Endothelial cell of umbilical vein (primary cell): Measurements from ENCODE around the gene ZNF669. TPM values are rescaled to one million over a fixed set of nuclear protein-coding genes. Genes with fewer than 3 reads are reported as not detected.

ENCODE experiments used
- BruUV-seq: library from RNA; stranded (reverse); fragments of 400-500 nt; replicated peaks from 2 replicates; lab custom pipeline; 2021; lab: Mats Ljungman, UMichigan
- CTCF ChIA-PET: fragments of 300-600, 350-600 bp; sonication (Branson Sonifier 250); formaldehyde crosslinking; loops from one replicate; lab custom pipeline; 2021; ENCODE audit warnings: antibody characterized with exemption, inconsistent platforms; lab: Charles Lee
- POLR2A ChIA-PET: fragments of 300-600, 350-600 bp; sonication (Branson Sonifier 250); formaldehyde crosslinking; loops from one replicate; lab custom pipeline; 2021; ENCODE audit warnings: antibody characterized with exemption, inconsistent platforms; lab: Charles Lee
- DNase-seq: peaks from one replicate; pipeline ENCODE4 v3.0.0-alpha.2; 2011; ENCODE audit warnings: low read depth, low spot score
- FAIRE-seq: peaks from 2 replicates; lab custom pipeline; 2011; peaks lifted over from hg19 to GRCh38; lab: Jason Lieb, UNC
- H2AFZ ChIP-seq: 2 replicates; pipeline ENCODE4 v1.6.0; 2012; ENCODE audit warnings: low read depth, low read length, control low read depth, inconsistent platforms
- H3K27ac ChIP-seq: 2 replicates; pipeline ENCODE4 v1.5.1; 2011; ENCODE audit warnings: low read depth, mild to moderate bottlenecking, control low read depth, low read length, moderate library complexity; ENCODE audit not compliant: insufficient read depth
- H3K27me3 ChIP-seq, 2 experiments: 2 replicates each; pipeline versions ENCODE4 v1.6.0 to v1.6.1; 2011; ENCODE audit warnings: low read length in 2 of 2, mixed read lengths in 1 of 2; ENCODE audit not compliant: control insufficient read depth in 2 of 2, insufficient read depth in 2 of 2
- H3K36me3 ChIP-seq, 2 experiments: 2 replicates in 1 of 2; 3 replicates in 1 of 2; pipeline ENCODE4 v1.5.1; 2011; ENCODE audit warnings: low read length in 2 of 2, mild to moderate bottlenecking in 1 of 2, moderate library complexity in 1 of 2; ENCODE audit not compliant: control insufficient read depth in 2 of 2, insufficient read depth in 2 of 2; ENCODE audit errors: extremely low read depth in 1 of 2
- H3K4me1 ChIP-seq: 3 replicates; pipeline ENCODE4 v1.5.1; 2011; ENCODE audit warnings: mild to moderate bottlenecking, low read length; ENCODE audit not compliant: control insufficient read depth, insufficient read depth; ENCODE audit errors: extremely low read depth
- H3K4me2 ChIP-seq: 2 replicates; pipeline ENCODE4 v1.6.1; 2011; ENCODE audit warnings: low read length, control low read depth, mixed read lengths; ENCODE audit not compliant: insufficient read depth
- H3K4me3 ChIP-seq, 3 experiments: fragments of 200-600 bp in 1 of 3; sonication (generic), shearing (Covaris generic) in 1 of 3; replicated peaks in 1 of 3; 2 replicates each; pipeline ENCODE4 v1.5.1; 2011 to 2016; ENCODE audit warnings: control low read depth in 3 of 3, low read length in 3 of 3, mild to moderate bottlenecking in 2 of 3, inconsistent platforms in 1 of 3, low read depth in 1 of 3, moderate library complexity in 1 of 3; ENCODE audit not compliant: insufficient read depth in 1 of 3
- H3K79me2 ChIP-seq: 2 replicates; pipeline ENCODE4 v1.6.0; 2012; ENCODE audit warnings: low read length, inconsistent platforms; ENCODE audit not compliant: control insufficient read depth, insufficient read depth
- H3K9ac ChIP-seq: replicated peaks from 2 replicates; pipeline ENCODE3; 2011; ENCODE audit warnings: low read length, control low read depth; ENCODE audit not compliant: insufficient read depth; ENCODE audit errors: extremely low read depth
- H3K9me1 ChIP-seq: replicated peaks from 3 replicates; pipeline ENCODE4 v1.6.0; 2011; ENCODE audit warnings: mild to moderate bottlenecking, low read length; ENCODE audit not compliant: control insufficient read depth, insufficient read depth; ENCODE audit errors: extremely low read depth
- H3K9me3 ChIP-seq: replicated peaks from 2 replicates; pipeline ENCODE4 v1.5.1; 2012; ENCODE audit warnings: low read length, inconsistent platforms; ENCODE audit not compliant: control insufficient read depth, insufficient read depth
- H4K20me1 ChIP-seq: replicated peaks from 2 replicates; pipeline ENCODE3; 2011; ENCODE audit warnings: mild to moderate bottlenecking, low read length; ENCODE audit not compliant: control insufficient read depth, insufficient read depth; ENCODE audit errors: extremely low read depth
- CTCF ChIP-seq, 2 donors: IDR thresholded peaks; 1 replicate in 1 of 2; 2 replicates in 1 of 2; pipeline ENCODE4 v1.5.1; 2011; ENCODE audit warnings: low read length in 2 of 2, mild to moderate bottlenecking in 2 of 2, moderate library complexity in 2 of 2, control low read depth in 1 of 2, inconsistent platforms in 1 of 2, low read depth in 1 of 2; ENCODE audit not compliant: insufficient read depth in 1 of 2; ENCODE audit errors: extremely low read depth in 1 of 2
- EZH2 ChIP-seq: IDR thresholded peaks from 2 replicates; pipeline ENCODE4 v1.6.1; 2012; ENCODE audit warnings: borderline replicate concordance, low read depth, mild to moderate bottlenecking, moderate library complexity, low read length, inconsistent platforms; ENCODE audit not compliant: severe bottlenecking
- FOS ChIP-seq: IDR thresholded peaks from 2 replicates; pipeline ENCODE4 v1.6.1; 2011; ENCODE audit warnings: mild to moderate bottlenecking, low read length, moderate library complexity, borderline replicate concordance; ENCODE audit not compliant: insufficient read depth
- GATA2 ChIP-seq: IDR thresholded peaks from 2 replicates; pipeline ENCODE4 v1.7.0; 2011; ENCODE audit warnings: low read depth, mild to moderate bottlenecking, moderate library complexity, mixed read lengths, low read length; ENCODE audit not compliant: insufficient read length, insufficient read depth
- JUN ChIP-seq: IDR thresholded peaks from 2 replicates; pipeline ENCODE4 v1.6.1; 2011; ENCODE audit warnings: borderline replicate concordance, low read depth; ENCODE audit not compliant: insufficient read length, insufficient read depth
- MAX ChIP-seq: IDR thresholded peaks from 2 replicates; pipeline ENCODE4 v1.6.1; 2011; ENCODE audit not compliant: insufficient read depth, insufficient read length
- MYC ChIP-seq: IDR thresholded peaks from one replicate; pipeline ENCODE4 v1.6.1; 2011; ENCODE audit warnings: mild to moderate bottlenecking, low read depth, low read length
- POLR2A ChIP-seq: IDR thresholded peaks from 2 replicates; pipeline ENCODE4 v1.6.1; 2012; ENCODE audit warnings: low read depth, mild to moderate bottlenecking, control low read depth, low read length
- POLR2AphosphoS5 ChIP-seq: IDR thresholded peaks from 2 replicates; pipeline ENCODE4 v1.6.1; 2012; ENCODE audit warnings: low read depth, mild to moderate bottlenecking, control low read depth, low read length, moderate library complexity; ENCODE audit not compliant: insufficient read depth
- dilution Hi-C: fragments of 300-500 bp; cut with MboI; formaldehyde crosslinking; loops from one replicate; pipeline ENCODE4 v1.15.0; 2019; ENCODE audit warnings: low sequenced_read_pairs; ENCODE audit not compliant: extremely low pct_ligation_motif_present
- intact Hi-C: fragments of 100-400 bp; cut with micrococcal nuclease; formaldehyde crosslinking; loops from one replicate; pipeline ENCODE4 v1.10.0; 2022
- polyA plus RNA-seq, 4 experiments: library from polyadenylated mRNA; depleted of rRNA in 3 of 4; stranded (reverse) in 3 of 4; unstranded in 1 of 4; fragments of >200 nt; gene quantifications; 2 replicates each; pipeline versions ENCODE4 v1.2.1 to v1.2.3, GENCODE V29; 2011 to 2012; ENCODE audit warnings: missing spikeins in 1 of 4
- total RNA-seq: library from RNA; stranded (reverse); gene quantifications from 2 replicates; pipeline ENCODE4 v1.2.3, GENCODE V29; 2021

The ZNF669 gene
- total and polyA plus RNA-seq, 2 donors (not counting 3 experiments of a cell fraction or from before 2014, with no cell fraction given), result 2.4 to 7.8 TPM

- H3K9ac ChIP-seq, result peak overlapping the region; percentile 33
- H3K4me2 ChIP-seq, result peak overlapping the region; percentile 12
- no peaks in the 10 kb centered on the region for H3K79me2 ChIP-seq
- H2AFZ ChIP-seq, result peak overlapping the region; percentile 74
- no peaks in the 10 kb centered on the region for H3K9me3 ChIP-seq
- no peaks in the 10 kb centered on the region for H3K4me1 ChIP-seq
- TF ChIP-seq MAX (no peak), GATA2 (no peak), MYC (no peak), EZH2 (no peak), POLR2A (no peak), POLR2AphosphoS5 (peak; percentile 20), JUN (no peak), FOS (no peak), CTCF (IDR thresholded peaks at IDR 0.05; ENCODE audit: extremely low read depth in 1 of 2, insufficient read depth in 1 of 2, low read depth in 1 of 2, low read length in 2 of 2) (no peak)
- no peaks in the 10 kb centered on the region for H3K9me1 ChIP-seq
- H3K4me3 ChIP-seq, result peak overlapping the region; percentile 8 to 42 (median 38)
- H3K27me3 ChIP-seq, result peaks cover 0 to 8% of the 10 kb centered on the region in 2 experiments
- DNase-seq (peak; percentile 22), FAIRE-seq (peak; percentile 64)
- ChIA-PET POLR2A (no interaction called here), CTCF (no interaction called here)
- H3K36me3 ChIP-seq, result no peaks in the 10 kb centered on the region
- BruUV-seq, result no TSS peak
- no peak overlapping the region for H3K27ac ChIP-seq
- no peaks in the 10 kb centered on the region for H4K20me1 ChIP-seq
- dilution Hi-C loops (no loop called here), intact Hi-C loops (no loop called here)
These were observed 7.7 kb upstream of the ZNF669 start for GRCh38 chr1:247111700-247112478.
